MCF 10A (cell line): ENCODE data around the gene ASB2. TPM values are rescaled to one million over a fixed set of nuclear protein-coding genes. Genes with fewer than 3 reads are reported as not detected.

ENCODE experiments used
- BruUV-seq: library from RNA; stranded (reverse); fragments of 400-500 nt; replicated peaks from 2 replicates; lab custom pipeline; 2021; lab: Mats Ljungman, UMichigan
- CTCF ChIA-PET: fragments of 300-600 bp; sonication (Branson Sonifier 250); formaldehyde crosslinking; extraction: SDS; loops from one replicate; lab custom pipeline; 2021; ENCODE audit warnings: antibody characterized with exemption, inconsistent platforms; lab: Yijun Ruan, JAX
- POLR2A ChIA-PET: fragments of 300-600, 350-650 bp; sonication (Branson Sonifier 250); formaldehyde crosslinking; extraction: SDS; loops from one replicate; lab custom pipeline; 2020; ENCODE audit warnings: antibody characterized with exemption, inconsistent platforms; lab: Yijun Ruan, JAX
- DNase-seq: peaks from one replicate; pipeline ENCODE4 v3.0.0-alpha.2; 2018; ENCODE audit not compliant: unreplicated experiment
- H3K27ac Mint-ChIP-seq: one replicate; pipeline ENCODE4 v1.8.0; 2022; ENCODE audit warnings: mild to moderate bottlenecking, low read depth, mixed read lengths; ENCODE audit not compliant: unreplicated experiment
- H3K27me3 Mint-ChIP-seq: one replicate; pipeline ENCODE4 v1.8.0; 2022; ENCODE audit warnings: mixed read lengths; ENCODE audit not compliant: insufficient read depth, unreplicated experiment
- H3K36me3 Mint-ChIP-seq: one replicate; pipeline ENCODE4 v1.8.0; 2022; ENCODE audit warnings: mild to moderate bottlenecking, moderate library complexity, mixed read lengths; ENCODE audit not compliant: insufficient read depth, unreplicated experiment
- H3K4me1 Mint-ChIP-seq: one replicate; pipeline ENCODE4 v1.8.0; 2022; ENCODE audit warnings: mixed read lengths; ENCODE audit not compliant: insufficient read depth, unreplicated experiment
- H3K4me3 Mint-ChIP-seq: one replicate; pipeline ENCODE4 v1.8.0; 2022; ENCODE audit warnings: mild to moderate bottlenecking, moderate library complexity, mixed read lengths; ENCODE audit not compliant: unreplicated experiment
- H3K9me3 Mint-ChIP-seq: one replicate; pipeline ENCODE4 v1.8.0; 2022; ENCODE audit warnings: mixed read lengths; ENCODE audit not compliant: unreplicated experiment
- intact Hi-C: fragments of 100-400 bp; cut with micrococcal nuclease; formaldehyde crosslinking; loops from 2 replicates; pipeline ENCODE4 v1.14.1; 2022
- total RNA-seq: library from RNA; stranded (reverse); gene quantifications from 2 replicates; pipeline ENCODE4 v1.2.3, GENCODE V29; 2022
- TF ChIP-seq, protein P1 (sequence below): fragments of 200-600 bp; IDR thresholded peaks from one replicate; pipeline ENCODE4 v1.8.0; 2022; ENCODE audit warnings: antibody characterized with exemption, mild to moderate bottlenecking; ENCODE audit not compliant: unreplicated experiment

Gene ASB2
- total RNA-seq, 1 experiment from 2014 or later = not detected

DNA sequence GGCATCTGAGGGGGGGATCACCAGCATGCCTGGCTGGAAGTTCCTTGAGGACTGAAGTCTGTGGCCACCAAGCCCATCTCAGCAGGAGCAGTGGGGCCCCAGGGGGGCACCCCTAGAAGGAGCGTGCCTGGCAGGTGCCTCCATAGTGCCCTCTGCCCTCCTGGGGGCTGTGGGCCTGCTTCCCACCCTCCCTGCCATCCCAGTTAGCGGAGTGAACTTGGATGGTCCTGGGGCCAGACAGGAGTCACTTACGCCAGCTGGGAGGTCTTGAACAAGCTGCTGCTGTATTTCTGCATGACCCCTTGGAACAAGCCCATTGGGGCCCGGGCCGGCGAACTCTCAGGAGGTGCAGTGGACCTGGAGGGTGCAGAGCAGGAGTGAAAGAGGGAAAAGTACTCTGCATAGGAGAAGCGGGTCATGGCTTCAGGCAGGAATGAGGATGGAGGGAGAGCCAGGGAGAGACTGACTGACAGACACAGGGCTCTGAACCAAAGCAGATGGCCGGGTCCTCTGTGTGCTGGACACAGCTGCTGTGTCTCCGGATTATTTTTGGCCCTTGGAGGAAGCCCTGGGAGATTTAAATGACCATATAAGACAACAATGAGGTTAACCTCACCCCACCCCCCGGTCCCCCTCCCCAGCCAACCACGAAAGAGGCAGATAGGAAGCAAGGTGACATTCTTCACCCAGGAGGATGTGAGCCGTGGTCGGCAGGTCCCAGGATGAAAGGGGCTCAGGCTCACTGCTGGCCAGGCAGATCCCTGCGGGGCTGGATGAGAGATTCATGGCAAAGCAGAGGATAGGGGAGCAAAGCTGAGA, 19.6 kb downstream of the ASB2 start:
- CTCF ChIA-PET = no interaction called here
- H3K9me3 Mint-ChIP-seq = no peaks in the 10 kb centered on the region
- H3K4me1 Mint-ChIP-seq = peaks cover 19% of the 10 kb centered on the region
- no TSS peak for BruUV-seq
- no peak overlapping the region for H3K4me3 Mint-ChIP-seq
- peaks cover 6% of the 10 kb centered on the region for H3K36me3 Mint-ChIP-seq
- no peak for DNase-seq
- H3K27ac Mint-ChIP-seq = no peak overlapping the region
- H3K27me3 Mint-ChIP-seq = no peaks in the 10 kb centered on the region
- intact Hi-C loops = no loop called here
- TF ChIP-seq, protein P1, sequence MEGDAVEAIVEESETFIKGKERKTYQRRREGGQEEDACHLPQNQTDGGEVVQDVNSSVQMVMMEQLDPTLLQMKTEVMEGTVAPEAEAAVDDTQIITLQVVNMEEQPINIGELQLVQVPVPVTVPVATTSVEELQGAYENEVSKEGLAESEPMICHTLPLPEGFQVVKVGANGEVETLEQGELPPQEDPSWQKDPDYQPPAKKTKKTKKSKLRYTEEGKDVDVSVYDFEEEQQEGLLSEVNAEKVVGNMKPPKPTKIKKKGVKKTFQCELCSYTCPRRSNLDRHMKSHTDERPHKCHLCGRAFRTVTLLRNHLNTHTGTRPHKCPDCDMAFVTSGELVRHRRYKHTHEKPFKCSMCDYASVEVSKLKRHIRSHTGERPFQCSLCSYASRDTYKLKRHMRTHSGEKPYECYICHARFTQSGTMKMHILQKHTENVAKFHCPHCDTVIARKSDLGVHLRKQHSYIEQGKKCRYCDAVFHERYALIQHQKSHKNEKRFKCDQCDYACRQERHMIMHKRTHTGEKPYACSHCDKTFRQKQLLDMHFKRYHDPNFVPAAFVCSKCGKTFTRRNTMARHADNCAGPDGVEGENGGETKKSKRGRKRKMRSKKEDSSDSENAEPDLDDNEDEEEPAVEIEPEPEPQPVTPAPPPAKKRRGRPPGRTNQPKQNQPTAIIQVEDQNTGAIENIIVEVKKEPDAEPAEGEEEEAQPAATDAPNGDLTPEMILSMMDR = no peak
- POLR2A ChIA-PET = no interaction called here

- Mint-ChIP-seq H3K27ac (no peak overlapping the region), H3K27me3 (no peaks in the 10 kb centered on the region), H3K4me1 (peaks cover 21% of the 10 kb centered on the region), H3K4me3 (no peak overlapping the region), H3K9me3 (no peaks in the 10 kb centered on the region), H3K36me3 (peaks cover 6% of the 10 kb centered on the region)
- TF ChIP-seq, protein P1 = no peak
- BruUV-seq = no TSS peak
- ChIA-PET CTCF (interaction anchor here (0.6 kb wide), 1 partner anchor 18 kb away, joined by 5 read pairs; no protein-coding TSS in a partner anchor), POLR2A (interaction anchor here (1.0 kb wide), 1 partner anchor 44 kb away, joined by 3 read pairs; no protein-coding TSS in a partner anchor)
- intact Hi-C loops = no loop called here
- no peak for DNase-seq
These were observed 20.4 kb downstream of the ASB2 start for GRCh38 chr14:93955850-93956481.

GRCh38 chr14:93954900-93955849, 21.2 kb downstream of the ASB2 start:
- no TSS peak for BruUV-seq
- POLR2A ChIA-PET = interaction anchor here (1.0 kb wide), 1 partner anchor 43 kb away, joined by 3 read pairs; no protein-coding TSS in a partner anchor
- TF ChIP-seq, protein P1 = no peak
- no peak for DNase-seq
- peaks cover 19% of the 10 kb centered on the region for H3K4me1 Mint-ChIP-seq
- CTCF ChIA-PET = interaction anchor here (0.6 kb wide), 1 partner anchor 17 kb away, joined by 5 read pairs; no protein-coding TSS in a partner anchor
- H3K36me3 Mint-ChIP-seq = peaks cover 6% of the 10 kb centered on the region
- no peaks in the 10 kb centered on the region for H3K27me3 Mint-ChIP-seq
- intact Hi-C loops = no loop called here
- no peaks in the 10 kb centered on the region for H3K9me3 Mint-ChIP-seq
- H3K27ac Mint-ChIP-seq = no peak overlapping the region
- no peak overlapping the region for H3K4me3 Mint-ChIP-seq
